ENCODE measurements around the gene CDC25B. TPM values are rescaled to one million over a fixed set of nuclear protein-coding genes. Genes with fewer than 3 reads are reported as not detected.

CDC25B gene
- total and polyA plus RNA-seq, 2 of the 13 experiments (the other 11 are each of a cell fraction or from before 2014, with no cell fraction given) = 14.5 to 19.4 TPM

DNA sequence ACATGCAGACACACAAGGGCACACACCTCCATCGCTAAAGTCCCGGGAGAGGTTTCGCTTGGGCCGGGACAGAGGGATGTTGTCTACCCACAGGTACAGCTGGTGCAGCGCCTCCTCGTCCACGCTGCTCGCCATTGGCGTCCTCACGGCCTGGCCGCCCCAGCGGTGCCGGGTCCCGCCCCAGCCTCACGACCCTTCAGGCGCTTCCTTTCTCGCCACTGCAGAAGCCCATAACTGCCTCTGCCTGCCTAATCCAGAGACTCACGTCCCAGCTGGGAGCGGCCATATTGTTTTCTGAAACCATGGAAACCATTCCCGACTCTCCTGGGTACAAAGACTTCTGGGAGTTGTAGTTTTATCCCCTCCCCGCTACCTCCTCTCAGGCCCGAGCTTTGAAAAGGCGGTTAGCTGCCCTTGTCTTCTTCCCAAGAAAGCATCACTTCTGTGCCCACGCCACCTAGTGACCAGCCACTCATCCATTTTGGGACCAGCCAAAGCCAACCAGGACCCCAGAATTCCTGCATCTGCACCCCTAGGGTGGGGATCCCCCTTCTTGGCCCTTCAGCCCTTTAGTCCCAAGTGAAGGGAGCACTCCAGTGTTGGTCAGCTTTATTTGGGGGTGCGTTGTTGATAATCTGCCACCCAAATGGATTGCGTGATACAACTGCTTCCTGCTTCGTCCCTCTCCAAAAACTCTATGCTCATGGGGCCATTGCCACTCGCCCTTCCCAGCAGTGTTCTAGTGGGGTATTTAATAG, 14.8 kb upstream of the CDC25B start, which contains the start of gene SPEF1 (continued):
- TF ChIP-seq SIN3A (IDR thresholded peaks at IDR 0.05; ENCODE audit: borderline replicate concordance, low read depth, low read length) = peak; percentile 99
- no peak for TF ChIP-seq ZNF569 (CRISPR knock-in tag; IDR thresholded peaks at IDR 0.05; ENCODE audit: borderline replicate concordance)
- no peak for TF ChIP-seq E2F5 (CRISPR knock-in tag; conservative IDR thresholded peaks at IDR 0.05)
- TF ChIP-seq ZNF816 (CRISPR knock-in tag; IDR thresholded peaks at IDR 0.05; ENCODE audit: borderline replicate concordance) = no peak
- TF ChIP-seq ZNF17 (CRISPR knock-in tag; IDR thresholded peaks at IDR 0.05) = no peak
- TF ChIP-seq KDM1A (CRISPR knock-in tag; IDR thresholded peaks at IDR 0.05) = peak; percentile 64; the same call in 1 of the 2 replicates
- no peak for TF ChIP-seq FOXK2 (IDR thresholded peaks at IDR 0.05)
- no peak for TF ChIP-seq KLF15 (CRISPR knock-in tag; IDR thresholded peaks at IDR 0.05; ENCODE audit: borderline replicate concordance)
- TF ChIP-seq ZNF224 (CRISPR knock-in tag; IDR thresholded peaks at IDR 0.05) = no peak
- no peak; the same call in 1 of the 2 replicates for TF ChIP-seq MYPOP (CRISPR knock-in tag; IDR thresholded peaks at IDR 0.05)
- TF ChIP-seq MIXL1 (CRISPR knock-in tag; IDR thresholded peaks at IDR 0.05) = peak; percentile 62; the same call in 1 of the 2 replicates
- TF ChIP-seq ATF7-NPFF (CRISPR knock-in tag; IDR thresholded peaks at IDR 0.05; ENCODE audit: low read depth) = peak; percentile 7; the same call in 1 of the 2 replicates
- TF ChIP-seq IRF2 (CRISPR knock-in tag; IDR thresholded peaks at IDR 0.05) = peak; percentile 95
- no peak for TF ChIP-seq HIC2 (CRISPR knock-in tag; IDR thresholded peaks at IDR 0.05; ENCODE audit: low read depth)
- no peak for TF ChIP-seq DPF2 (CRISPR knock-in tag; IDR thresholded peaks at IDR 0.05; ENCODE audit: borderline replicate concordance, low read depth)
- no peak for TF ChIP-seq ZNF512 (CRISPR knock-in tag; IDR thresholded peaks at IDR 0.05)
- TF ChIP-seq U2AF1 (optimal IDR thresholded peaks at IDR 0.05; ENCODE audit: low read depth, low read length) = no peak
- no peak for TF ChIP-seq ISL2 (CRISPR knock-in tag; IDR thresholded peaks at IDR 0.05)
- TF ChIP-seq, protein P1, sequence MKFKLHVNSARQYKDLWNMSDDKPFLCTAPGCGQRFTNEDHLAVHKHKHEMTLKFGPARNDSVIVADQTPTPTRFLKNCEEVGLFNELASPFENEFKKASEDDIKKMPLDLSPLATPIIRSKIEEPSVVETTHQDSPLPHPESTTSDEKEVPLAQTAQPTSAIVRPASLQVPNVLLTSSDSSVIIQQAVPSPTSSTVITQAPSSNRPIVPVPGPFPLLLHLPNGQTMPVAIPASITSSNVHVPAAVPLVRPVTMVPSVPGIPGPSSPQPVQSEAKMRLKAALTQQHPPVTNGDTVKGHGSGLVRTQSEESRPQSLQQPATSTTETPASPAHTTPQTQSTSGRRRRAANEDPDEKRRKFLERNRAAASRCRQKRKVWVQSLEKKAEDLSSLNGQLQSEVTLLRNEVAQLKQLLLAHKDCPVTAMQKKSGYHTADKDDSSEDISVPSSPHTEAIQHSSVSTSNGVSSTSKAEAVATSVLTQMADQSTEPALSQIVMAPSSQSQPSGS (CRISPR knock-in tag; IDR thresholded peaks at IDR 0.05) = no peak; the same call in 1 of the 2 replicates
- no peak for TF ChIP-seq ZSCAN31 (CRISPR knock-in tag; IDR thresholded peaks at IDR 0.05; ENCODE audit: low read depth)
- TF ChIP-seq ZNF773 (CRISPR knock-in tag; IDR thresholded peaks at IDR 0.05; ENCODE audit: borderline replicate concordance) = no peak
- no peak for TF ChIP-seq CBX1 (IDR thresholded peaks at IDR 0.05; ENCODE audit: low read depth)
- no peak for TF ChIP-seq ZNF382 (CRISPR knock-in tag; IDR thresholded peaks at IDR 0.05; ENCODE audit: borderline replicate concordance)
- TF ChIP-seq POLR2G (IDR thresholded peaks at IDR 0.05; ENCODE audit: low read depth, low read length) = peak; percentile 70

Data from HepG2 (cell line).